H9 (cell line): ENCODE data around the gene SIPA1. TPM values are rescaled to one million over a fixed set of nuclear protein-coding genes. Genes with fewer than 3 reads are reported as not detected.

Source experiments
- DNase-seq: peaks from one replicate; pipeline ENCODE4 v3.0.0-alpha.2; 2017
- H2AFZ ChIP-seq: one replicate; pipeline ENCODE4 v1.6.1; 2013; ENCODE audit warnings: mild to moderate bottlenecking, low read length, control low read depth, moderate library complexity
- H2AK5ac ChIP-seq: 2 replicates; pipeline ENCODE4 v1.6.1; 2013; ENCODE audit warnings: low read length, control low read depth, mixed read lengths; ENCODE audit not compliant: insufficient read length
- H2BK120ac ChIP-seq: one replicate; pipeline ENCODE4 v1.6.1; 2013; ENCODE audit warnings: low read depth, mild to moderate bottlenecking, low read length, control low read depth, inconsistent platforms; ENCODE audit not compliant: poor library complexity, severe bottlenecking
- H2BK12ac ChIP-seq: 2 replicates; pipeline ENCODE4 v1.6.1; 2013; ENCODE audit warnings: low read length, control low read depth, mixed read lengths, low read depth; ENCODE audit not compliant: insufficient read length
- H2BK15ac ChIP-seq: 2 replicates; pipeline ENCODE4 v1.6.1; 2013; ENCODE audit warnings: low read depth, low read length, control low read depth
- H2BK20ac ChIP-seq: one replicate; pipeline ENCODE4 v1.6.1; 2013; ENCODE audit warnings: low read depth, mild to moderate bottlenecking, low read length, control low read depth, inconsistent platforms; ENCODE audit not compliant: poor library complexity, severe bottlenecking
- H2BK5ac ChIP-seq: 2 replicates; pipeline ENCODE4 v1.6.1; 2013; ENCODE audit warnings: low read length, control low read depth, mixed read lengths; ENCODE audit not compliant: insufficient read length
- H3K14ac ChIP-seq: 2 replicates; pipeline ENCODE4 v1.6.1; 2013; ENCODE audit warnings: low read length, control low read depth; ENCODE audit not compliant: insufficient read depth
- H3K18ac ChIP-seq: 2 replicates; pipeline ENCODE4 v1.6.1; 2013; ENCODE audit warnings: low read depth, mild to moderate bottlenecking, mixed read lengths, low read length, control low read depth; ENCODE audit not compliant: insufficient read length
- H3K23ac ChIP-seq: 2 replicates; pipeline ENCODE4 v1.6.1; 2013; ENCODE audit warnings: low read length, control low read depth, mixed read lengths, low read depth; ENCODE audit not compliant: insufficient read length
- H3K23me2 ChIP-seq: 2 replicates; pipeline ENCODE4 v1.6.1; 2013; ENCODE audit warnings: low read depth, mild to moderate bottlenecking, mixed read lengths, low read length, control low read depth; ENCODE audit not compliant: insufficient read length, poor library complexity, severe bottlenecking
- H3K27ac ChIP-seq: 2 replicates; pipeline ENCODE4 v1.5.1; 2013; ENCODE audit warnings: low read length, control low read depth, mixed read lengths, low read depth; ENCODE audit not compliant: insufficient read length
- H3K27me3 ChIP-seq: 2 replicates; pipeline ENCODE4 v1.6.1; 2013; ENCODE audit warnings: low read length, control low read depth, inconsistent platforms; ENCODE audit not compliant: insufficient read depth
- H3K4ac ChIP-seq: 2 replicates; pipeline ENCODE4 v1.6.1; 2013; ENCODE audit warnings: low read depth, mild to moderate bottlenecking, control low read depth, inconsistent platforms, low read length, moderate library complexity
- H3K4me1 ChIP-seq: 2 replicates; pipeline ENCODE4 v1.6.1; 2013; ENCODE audit warnings: low read length, control low read depth, inconsistent platforms; ENCODE audit not compliant: insufficient read depth
- H3K4me2 ChIP-seq: 2 replicates; pipeline ENCODE4 v1.6.1; 2013; ENCODE audit warnings: low read length, control low read depth, mixed read lengths; ENCODE audit not compliant: insufficient read length, insufficient read depth
- H3K56ac ChIP-seq: 2 replicates; pipeline ENCODE4 v1.6.1; 2013; ENCODE audit warnings: low read depth, mild to moderate bottlenecking, mixed read lengths, low read length, control low read depth; ENCODE audit not compliant: insufficient read length
- H3K79me1 ChIP-seq: 2 replicates; pipeline ENCODE4 v1.6.1; 2013; ENCODE audit warnings: low read depth, mild to moderate bottlenecking, moderate library complexity, low read length, control low read depth, inconsistent platforms; ENCODE audit not compliant: insufficient read depth, poor library complexity, severe bottlenecking
- H3K79me2 ChIP-seq: 2 replicates; pipeline ENCODE4 v1.6.1; 2013; ENCODE audit warnings: low read length, control low read depth, inconsistent platforms; ENCODE audit not compliant: insufficient read depth
- H3K9ac ChIP-seq: 2 replicates; pipeline ENCODE4 v1.6.1; 2013; ENCODE audit warnings: low read length, control low read depth, mixed read lengths; ENCODE audit not compliant: insufficient read length; ENCODE audit errors: extremely low read depth
- H3K9me3 ChIP-seq: one replicate; pipeline ENCODE4 v1.6.1; 2013; ENCODE audit warnings: low read depth, low read length, inconsistent platforms; ENCODE audit not compliant: control insufficient read depth
- H3T11ph ChIP-seq: one replicate; pipeline ENCODE4 v1.6.1; 2013; ENCODE audit warnings: mild to moderate bottlenecking, low read length, control low read depth, inconsistent platforms
- H4K20me1 ChIP-seq: one replicate; pipeline ENCODE4 v1.6.1; 2013; ENCODE audit not compliant: control insufficient read depth, insufficient read length, insufficient read depth
- H4K5ac ChIP-seq: 2 replicates; pipeline ENCODE4 v1.6.1; 2013; ENCODE audit warnings: low read depth, mild to moderate bottlenecking, mixed read lengths, low read length, control low read depth; ENCODE audit not compliant: insufficient read length
- H4K8ac ChIP-seq: replicated peaks from 2 replicates; pipeline ENCODE4 v1.6.1; 2013; ENCODE audit warnings: low read length, control low read depth, mixed read lengths, low read depth; ENCODE audit not compliant: insufficient read length
- H4K91ac ChIP-seq: 2 replicates; pipeline ENCODE4 v1.6.1; 2013; ENCODE audit warnings: low read depth, mild to moderate bottlenecking, moderate library complexity, mixed read lengths, low read length, control low read depth; ENCODE audit not compliant: insufficient read length
- H3K27ac Mint-ChIP-seq, 3 experiments: 2 replicates in 2 of 3; 3 replicates in 1 of 3; pipeline ENCODE4 v1.8.0; 2020 to 2021; ENCODE audit warnings: mixed read lengths in 3 of 3, mild to moderate bottlenecking in 1 of 3, moderate library complexity in 1 of 3
- H3K27me3 Mint-ChIP-seq: 2 replicates; pipeline ENCODE4 v1.8.0; 2021; ENCODE audit warnings: low read depth, mild to moderate bottlenecking, moderate library complexity, mixed read lengths
- H3K36me3 Mint-ChIP-seq, 3 experiments: 2 replicates in 2 of 3; 3 replicates in 1 of 3; pipeline ENCODE4 v1.8.0; 2020 to 2021; ENCODE audit warnings: low read depth in 3 of 3, mixed read lengths in 3 of 3; ENCODE audit not compliant: insufficient read depth in 1 of 3
- H3K4me1 Mint-ChIP-seq, 2 experiments: 2 replicates each; pipeline ENCODE4 v1.8.0; 2020; ENCODE audit warnings: mixed read lengths in 2 of 2
- H3K4me3 Mint-ChIP-seq, 2 experiments: 2 replicates in 1 of 2; 3 replicates in 1 of 2; pipeline ENCODE4 v1.8.0; 2020 to 2021; ENCODE audit warnings: mild to moderate bottlenecking in 2 of 2, mixed read lengths in 2 of 2, moderate library complexity in 1 of 2
- H3K9me3 Mint-ChIP-seq, 2 experiments: 2 replicates in 1 of 2; 3 replicates in 1 of 2; pipeline ENCODE4 v1.8.0; 2020; ENCODE audit warnings: mild to moderate bottlenecking in 2 of 2, mixed read lengths in 2 of 2, moderate library complexity in 1 of 2
- CTCF ChIP-seq: fragments of 200-600 bp; sonication (generic); conservative IDR thresholded peaks from 3 replicates; pipeline ENCODE4 v1.8.0; 2021; ENCODE audit warnings: antibody characterized with exemption, mild to moderate bottlenecking
- WGBS: extraction: QIAGEN DNeasy Blood & Tissue Kit; methylation state at CpG from one replicate; pipeline ENCODE4 v1.1.7; 2013; ENCODE audit warnings: missing lambda C conversion rate, low lambda C conversion rate, mixed read lengths; ENCODE audit not compliant: insufficient read length; ENCODE audit errors: extremely low coverage; 5-methylcytosine and 5-hydroxymethylcytosine counted together
- total RNA-seq: library from RNA; stranded (reverse); gene quantifications from 2 replicates; pipeline ENCODE4 v1.2.1, GENCODE V29; 2021

Gene SIPA1
- total RNA-seq, 1 experiment from 2014 or later = 32.0 TPM

GRCh38 chr11:65596520-65596919, 41.4 kb upstream of the SIPA1 start:
- Mint-ChIP-seq H3K27ac (no peak overlapping the region), H3K4me1 (peaks cover 6 to 10% of the 10 kb centered on the region in 2 experiments), H3K27me3 (peaks cover 22% of the 10 kb centered on the region), H3K36me3 (peaks cover 4 to 16% (median 6%) of the 10 kb centered on the region in 3 experiments), H3K4me3 (no peak overlapping the region), H3K9me3 (no peaks in the 10 kb centered on the region)
- no peaks in the 10 kb centered on the region; the same call in 1 of the 2 replicates for H3K27me3 ChIP-seq
- H3K4me1 ChIP-seq = no peaks in the 10 kb centered on the region; the same call in 1 of the 2 replicates
- no peaks in the 10 kb centered on the region for H3K23me2 ChIP-seq
- no peaks in the 10 kb centered on the region for H4K20me1 ChIP-seq
- H4K91ac ChIP-seq = no peak overlapping the region
- H3K56ac ChIP-seq = no peak overlapping the region
- no peak for DNase-seq
- H2AFZ ChIP-seq = no peak overlapping the region
- no peak overlapping the region for H3K23ac ChIP-seq
- no peak overlapping the region for H4K5ac ChIP-seq
- no peak overlapping the region for H3K9ac ChIP-seq
- no peaks in the 10 kb centered on the region for H3K79me2 ChIP-seq
- H3T11ph ChIP-seq = no peak overlapping the region
- no peak overlapping the region for H3K4ac ChIP-seq
- H2BK5ac ChIP-seq = no peak overlapping the region
- H2BK20ac ChIP-seq = no peak overlapping the region
- H4K8ac ChIP-seq = no peak overlapping the region
- H3K79me1 ChIP-seq = no peaks in the 10 kb centered on the region
- H2BK15ac ChIP-seq = no peak overlapping the region
- H2AK5ac ChIP-seq = no peak overlapping the region
- H3K9me3 ChIP-seq = no peaks in the 10 kb centered on the region
- no CpG with 5 or more reads among the region's 6 CpGs for WGBS
- H3K18ac ChIP-seq = no peak overlapping the region
- H2BK12ac ChIP-seq = no peak overlapping the region
- no peak overlapping the region for H3K4me2 ChIP-seq
- no peak overlapping the region for H3K27ac ChIP-seq
- H2BK120ac ChIP-seq = no peak overlapping the region
- no peak for TF ChIP-seq CTCF
- no peak overlapping the region for H3K14ac ChIP-seq
